Measurements from ENCODE around the gene ABCF2.

GRCh38 chr7:151246102-151246850 is 19.3 kb upstream of the ABCF2 start:
- TF ChIP-seq BHLHE40 (IDR thresholded peaks at IDR 0.05; ENCODE audit: borderline replicate concordance) (no peak), FOXK2 (IDR thresholded peaks at IDR 0.05) (no peak), FOXM1 (IDR thresholded peaks at IDR 0.05; ENCODE audit: borderline replicate concordance) (no peak), FOXA1 (IDR thresholded peaks at IDR 0.05) (no peak), ELF4 (IDR thresholded peaks at IDR 0.05) (no peak), TARDBP (IDR thresholded peaks at IDR 0.05) (no peak), CTBP1 (IDR thresholded peaks at IDR 0.05; ENCODE audit: borderline replicate concordance) (no peak), HDGF (IDR thresholded peaks at IDR 0.05; ENCODE audit: borderline replicate concordance) (no peak), ZNF384 (IDR thresholded peaks at IDR 0.05) (no peak), SP1 (IDR thresholded peaks at IDR 0.05) (no peak), PKNOX1 (IDR thresholded peaks at IDR 0.05) (no peak), L3MBTL2 (conservative IDR thresholded peaks at IDR 0.05) (no peak)
